ENCODE results near the gene CFAP20DC. TPM values are rescaled to one million over a fixed set of nuclear protein-coding genes. Genes with fewer than 3 reads are reported as not detected.

CFAP20DC gene
- total and polyA plus RNA-seq, 10 of the 15 experiments (the other 5 are each of a cell fraction or from before 2014, with no cell fraction given), result 0.53 to 11.6 (median 2.0) TPM

DNA sequence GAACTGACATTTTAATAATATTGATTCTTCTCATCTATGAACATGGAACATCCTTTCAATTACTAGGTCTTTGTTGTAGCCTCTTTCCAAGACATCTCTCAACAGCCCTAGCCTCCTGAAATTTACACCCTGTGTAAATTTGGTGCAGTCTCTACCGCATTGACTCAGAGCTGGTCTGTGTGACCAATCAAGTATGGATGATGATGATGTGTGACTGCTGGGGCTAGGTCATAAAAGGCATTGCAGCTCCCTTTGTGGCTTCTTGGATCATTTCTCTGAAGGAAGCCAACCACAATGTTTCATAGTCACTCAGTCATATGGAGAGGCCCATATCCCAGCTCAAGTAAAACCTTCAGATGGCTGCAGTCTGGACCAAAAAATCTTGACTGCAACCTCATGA, 321.1 kb downstream of the CFAP20DC start (continued):
- TF ChIP-seq NFIC (IDR thresholded peaks at IDR 0.05; ENCODE audit: low read depth, low read length), result no peak

DNA sequence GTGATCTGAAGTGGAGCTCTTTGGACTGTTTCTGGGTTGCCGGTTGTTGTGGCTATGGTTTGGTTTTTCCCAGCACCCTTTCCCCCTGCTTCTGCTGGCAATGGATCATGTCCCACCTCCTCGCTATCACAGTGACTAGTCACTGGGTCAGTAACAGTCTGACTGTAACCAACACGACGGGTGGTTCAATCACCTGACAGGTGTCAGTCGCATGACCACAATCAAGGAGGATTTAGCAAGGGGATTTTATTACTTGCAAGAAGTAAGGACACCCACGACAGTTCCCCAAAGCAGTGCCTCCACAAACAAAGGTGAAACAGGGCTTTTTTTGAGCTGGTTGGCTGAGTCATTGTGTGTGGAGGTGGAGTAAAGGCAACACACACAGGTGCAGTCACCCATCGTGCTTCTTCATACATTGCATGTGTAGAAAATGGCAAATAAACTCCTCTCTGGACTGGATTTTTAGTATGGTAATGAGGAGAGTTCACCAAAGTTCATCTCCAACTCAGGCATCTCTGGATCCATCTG, 324.4 kb downstream of the CFAP20DC start:
- in situ Hi-C loops (cut with MboI), result no loop called here
- no peak for TF ChIP-seq GABPA (IDR thresholded peaks at IDR 0.05; ENCODE audit: low read depth)
- peak; percentile 45; the same call in 1 of the 2 replicates for TF ChIP-seq IKZF1 (conservative IDR thresholded peaks at IDR 0.05)
- TF ChIP-seq ZNF217 (IDR thresholded peaks at IDR 0.05), result no peak
- TF ChIP-seq, protein P1, sequence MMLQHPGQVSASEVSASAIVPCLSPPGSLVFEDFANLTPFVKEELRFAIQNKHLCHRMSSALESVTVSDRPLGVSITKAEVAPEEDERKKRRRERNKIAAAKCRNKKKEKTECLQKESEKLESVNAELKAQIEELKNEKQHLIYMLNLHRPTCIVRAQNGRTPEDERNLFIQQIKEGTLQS (IDR thresholded peaks at IDR 0.05; ENCODE audit: borderline replicate concordance, extremely low read depth, low read depth, low read length), result no peak
- TF ChIP-seq, protein P2, sequence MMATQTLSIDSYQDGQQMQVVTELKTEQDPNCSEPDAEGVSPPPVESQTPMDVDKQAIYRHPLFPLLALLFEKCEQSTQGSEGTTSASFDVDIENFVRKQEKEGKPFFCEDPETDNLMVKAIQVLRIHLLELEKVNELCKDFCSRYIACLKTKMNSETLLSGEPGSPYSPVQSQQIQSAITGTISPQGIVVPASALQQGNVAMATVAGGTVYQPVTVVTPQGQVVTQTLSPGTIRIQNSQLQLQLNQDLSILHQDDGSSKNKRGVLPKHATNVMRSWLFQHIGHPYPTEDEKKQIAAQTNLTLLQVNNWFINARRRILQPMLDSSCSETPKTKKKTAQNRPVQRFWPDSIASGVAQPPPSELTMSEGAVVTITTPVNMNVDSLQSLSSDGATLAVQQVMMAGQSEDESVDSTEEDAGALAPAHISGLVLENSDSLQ (IDR thresholded peaks at IDR 0.05), result peak; percentile 49; the same call in 1 of the 2 replicates
- TF ChIP-seq SPI1 (IDR thresholded peaks at IDR 0.05; ENCODE audit: borderline replicate concordance, insufficient read depth, low read depth, low read length), result no peak
- TF ChIP-seq, protein P3, sequence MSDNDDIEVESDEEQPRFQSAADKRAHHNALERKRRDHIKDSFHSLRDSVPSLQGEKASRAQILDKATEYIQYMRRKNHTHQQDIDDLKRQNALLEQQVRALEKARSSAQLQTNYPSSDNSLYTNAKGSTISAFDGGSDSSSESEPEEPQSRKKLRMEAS (IDR thresholded peaks at IDR 0.05; ENCODE audit: low read depth, low read length), result no peak
- no peak for TF ChIP-seq YBX1 (IDR thresholded peaks at IDR 0.05)
- no peak for TF ChIP-seq MXI1 (IDR thresholded peaks at IDR 0.05; ENCODE audit: low read depth, low read length)
- TF ChIP-seq, protein P4, sequence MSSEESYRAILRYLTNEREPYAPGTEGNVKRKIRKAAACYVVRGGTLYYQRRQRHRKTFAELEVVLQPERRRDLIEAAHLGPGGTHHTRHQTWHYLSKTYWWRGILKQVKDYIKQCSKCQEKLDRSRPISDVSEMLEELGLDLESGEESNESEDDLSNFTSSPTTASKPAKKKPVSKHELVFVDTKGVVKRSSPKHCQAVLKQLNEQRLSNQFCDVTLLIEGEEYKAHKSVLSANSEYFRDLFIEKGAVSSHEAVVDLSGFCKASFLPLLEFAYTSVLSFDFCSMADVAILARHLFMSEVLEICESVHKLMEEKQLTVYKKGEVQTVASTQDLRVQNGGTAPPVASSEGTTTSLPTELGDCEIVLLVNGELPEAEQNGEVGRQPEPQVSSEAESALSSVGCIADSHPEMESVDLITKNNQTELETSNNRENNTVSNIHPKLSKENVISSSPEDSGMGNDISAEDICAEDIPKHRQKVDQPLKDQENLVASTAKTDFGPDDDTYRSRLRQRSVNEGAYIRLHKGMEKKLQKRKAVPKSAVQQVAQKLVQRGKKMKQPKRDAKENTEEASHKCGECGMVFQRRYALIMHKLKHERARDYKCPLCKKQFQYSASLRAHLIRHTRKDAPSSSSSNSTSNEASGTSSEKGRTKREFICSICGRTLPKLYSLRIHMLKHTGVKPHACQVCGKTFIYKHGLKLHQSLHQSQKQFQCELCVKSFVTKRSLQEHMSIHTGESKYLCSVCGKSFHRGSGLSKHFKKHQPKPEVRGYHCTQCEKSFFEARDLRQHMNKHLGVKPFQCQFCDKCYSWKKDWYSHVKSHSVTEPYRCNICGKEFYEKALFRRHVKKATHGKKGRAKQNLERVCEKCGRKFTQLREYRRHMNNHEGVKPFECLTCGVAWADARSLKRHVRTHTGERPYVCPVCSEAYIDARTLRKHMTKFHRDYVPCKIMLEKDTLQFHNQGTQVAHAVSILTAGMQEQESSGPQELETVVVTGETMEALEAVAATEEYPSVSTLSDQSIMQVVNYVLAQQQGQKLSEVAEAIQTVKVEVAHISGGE (CRISPR knock-in tag; IDR thresholded peaks at IDR 0.05), result no peak
- no peak for TF ChIP-seq KDM1A (IDR thresholded peaks at IDR 0.05; ENCODE audit: borderline replicate concordance)
- TF ChIP-seq RAD51 (IDR thresholded peaks at IDR 0.05), result no peak
- TF ChIP-seq, protein P5, sequence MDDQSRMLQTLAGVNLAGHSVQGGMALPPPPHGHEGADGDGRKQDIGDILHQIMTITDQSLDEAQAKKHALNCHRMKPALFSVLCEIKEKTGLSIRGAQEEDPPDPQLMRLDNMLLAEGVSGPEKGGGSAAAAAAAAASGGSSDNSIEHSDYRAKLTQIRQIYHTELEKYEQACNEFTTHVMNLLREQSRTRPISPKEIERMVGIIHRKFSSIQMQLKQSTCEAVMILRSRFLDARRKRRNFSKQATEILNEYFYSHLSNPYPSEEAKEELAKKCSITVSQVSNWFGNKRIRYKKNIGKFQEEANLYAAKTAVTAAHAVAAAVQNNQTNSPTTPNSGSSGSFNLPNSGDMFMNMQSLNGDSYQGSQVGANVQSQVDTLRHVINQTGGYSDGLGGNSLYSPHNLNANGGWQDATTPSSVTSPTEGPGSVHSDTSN (IDR thresholded peaks at IDR 0.05; ENCODE audit: insufficient replicate concordance, low read depth, low read length), result peak; percentile 9
- TF ChIP-seq RUNX3 (IDR thresholded peaks at IDR 0.05; ENCODE audit: low read length), result peak; percentile 32; the same call in 1 of the 2 replicates
- TF ChIP-seq POLR2AphosphoS5 (IDR thresholded peaks at IDR 0.05; ENCODE audit: low read length), result no peak
- TF ChIP-seq BHLHE40 (IDR thresholded peaks at IDR 0.05; ENCODE audit: borderline replicate concordance in 1 of 2, low read depth in 2 of 2, low read length in 1 of 2), result no peak; a peak in 1 of 4 replicates

More for the DNA sequence above, 324.4 kb downstream of the CFAP20DC start:
- FAIRE-seq (no peak), DNase-seq (ENCODE audit: low read depth, low spot score) (no peak), ATAC-seq (peak; percentile 34; the same call in 2 of the 3 replicates)
- ChIA-PET SMC1A (ENCODE audit: uncharacterized antibody, unreplicated experiment) (interaction anchor here (1.1 kb wide), 1 partner anchor 31 kb away, joined by 3 read pairs; no protein-coding TSS in a partner anchor), RAD21 (ENCODE audit: unreplicated experiment) (no interaction called here), CTCF (interaction anchor here (1.3 kb wide), 1 partner anchor 30 kb away, joined by 4 read pairs; no protein-coding TSS in a partner anchor), POLR2A (no interaction called here)
- H2AFZ ChIP-seq (ENCODE audit: control insufficient read depth, low read depth, low read length), result no peak overlapping the region
- BruUV-seq (replicated peaks), result no TSS peak
- H3K79me2 ChIP-seq (ENCODE audit: control insufficient read depth, insufficient read depth, low read length), result no peaks in the 10 kb centered on the region
- no peak overlapping the region for H3K9ac ChIP-seq (ENCODE audit: control insufficient read depth, insufficient read depth, low read length)
- no peaks in the 10 kb centered on the region for H3K9me3 ChIP-seq (replicated peaks; ENCODE audit: control insufficient read depth, insufficient read depth, low read length)
- no peak overlapping the region for H3K27ac ChIP-seq (ENCODE audit: control insufficient read depth, insufficient read depth)
- intact Hi-C loops (cut with micrococcal nuclease; ENCODE audit: unreplicated experiment), result no loop called here
- H3K36me3 ChIP-seq (ENCODE audit: control insufficient read depth in 2 of 2, insufficient read depth in 2 of 2, low read length in 1 of 2), result no peaks in the 10 kb centered on the region
- no peaks in the 10 kb centered on the region for H3K4me1 ChIP-seq (ENCODE audit: control insufficient read depth, insufficient read depth, low read length)
- H3K4me3 ChIP-seq, result no peak overlapping the region
- H4K20me1 ChIP-seq (ENCODE audit: control insufficient read depth, insufficient read depth), result no peaks in the 10 kb centered on the region
- WGBS (ENCODE audit: insufficient coverage, insufficient replicate concordance, low lambda C conversion rate, missing lambda C conversion rate), result 1% methylated on average over 7 of the region's 7 CpGs
- no peaks in the 10 kb centered on the region for H3K27me3 ChIP-seq (replicated peaks in 1 of 2; ENCODE audit: control insufficient read depth in 2 of 2, insufficient read depth in 2 of 2, low read length in 1 of 2)
- H3K4me2 ChIP-seq (ENCODE audit: control insufficient read depth, insufficient read depth), result no peak overlapping the region
